ENCODE results near the gene YES1.

Gene YES1

DNA sequence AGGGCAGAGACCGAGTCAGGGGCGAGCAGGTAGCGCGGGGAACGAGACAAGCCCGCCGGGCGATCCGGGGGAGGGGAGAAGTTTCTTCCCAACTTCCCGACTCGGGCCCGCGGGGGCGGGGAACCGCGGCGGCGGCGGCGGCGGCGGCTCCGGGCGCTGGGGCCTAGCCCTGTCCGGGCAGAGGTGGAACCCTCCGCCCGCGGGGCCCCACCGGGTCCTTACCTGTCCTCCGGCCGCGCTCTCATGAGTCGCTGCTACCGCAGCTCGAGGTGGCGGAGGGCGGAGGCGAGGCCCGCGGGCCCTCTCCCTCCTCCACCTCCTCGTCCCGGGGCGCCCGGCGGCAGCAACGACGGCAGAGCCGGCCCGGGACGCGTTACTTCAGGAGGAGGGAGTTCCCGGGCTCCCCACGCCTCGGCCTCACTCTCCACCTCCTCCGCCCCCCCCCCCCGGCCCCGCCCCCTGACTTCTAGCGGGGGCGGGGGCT, at the start of gene YES1:
YES1 (minus strand) TSS at position 351 of the 484 bp plus-strand sequence. CDS start 55,415 bp downstream, outside the sequence.
- peak; percentile 59 for DNase-seq

DNA sequence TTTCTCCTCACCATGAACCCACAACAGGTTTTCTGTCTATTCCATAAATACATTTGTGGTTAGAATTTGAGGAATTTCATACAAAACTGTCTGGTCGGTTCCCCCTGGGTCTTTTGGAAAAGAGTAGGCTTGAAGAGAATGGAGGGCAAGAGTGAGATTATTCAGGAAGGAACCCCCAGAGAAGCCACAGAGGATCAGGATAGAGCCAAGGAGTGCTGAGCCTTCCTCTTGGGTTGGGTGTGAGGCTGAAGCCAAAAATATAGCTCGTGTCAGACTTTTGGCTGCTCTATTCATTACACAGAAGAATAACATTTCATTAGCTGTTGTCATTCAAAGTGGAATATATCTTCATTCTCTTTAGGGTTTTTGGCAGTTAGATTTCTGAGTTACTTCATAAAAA, 45.9 kb upstream of the YES1 start:
- no peak for DNase-seq

DNA sequence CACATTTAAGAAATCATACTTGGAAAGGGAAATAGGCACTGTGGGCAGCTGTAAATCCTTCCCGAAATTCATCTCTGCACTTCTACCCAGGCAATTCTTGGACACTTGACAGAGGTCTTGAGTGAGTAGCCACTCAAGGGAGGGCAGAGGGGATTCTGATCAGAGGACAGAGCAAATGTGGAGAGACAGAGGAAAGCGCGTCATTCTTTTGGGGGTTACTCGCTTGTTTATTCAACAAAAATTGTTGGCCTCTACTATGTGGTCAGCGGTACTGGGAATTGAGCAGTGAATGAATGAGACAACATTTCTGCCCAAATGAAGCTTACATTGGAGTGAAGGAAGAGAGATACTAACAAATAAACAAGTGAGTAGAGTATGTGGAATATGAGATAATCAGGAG, 41.4 kb upstream of the YES1 start:
- no peak for DNase-seq

DNA sequence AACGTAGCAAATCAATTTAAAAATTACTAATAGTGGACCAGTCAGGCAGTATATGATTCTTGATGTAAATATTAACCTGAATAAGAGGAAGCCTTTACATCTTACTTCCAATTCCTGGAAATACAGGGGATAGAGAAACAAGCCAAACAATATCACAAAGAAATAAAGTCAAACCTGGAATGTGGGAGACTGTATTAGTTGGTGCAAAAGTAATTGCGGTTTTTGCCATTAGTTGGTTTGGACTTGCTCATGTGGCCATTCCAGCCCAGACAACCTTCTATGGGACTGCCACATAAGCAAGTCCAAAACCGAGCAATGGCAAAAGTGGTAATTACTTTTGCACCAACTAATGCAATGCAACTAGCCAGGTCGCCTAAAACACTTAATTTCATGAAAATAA, 38.9 kb upstream of the YES1 start:
- DNase-seq, result no peak

GRCh38 chr18:849021-849420, 37.0 kb upstream of the YES1 start:
- no peak for DNase-seq

- no peak for DNase-seq
These were observed 36.2 kb upstream of the YES1 start for GRCh38 chr18:848062-848861.

DNA sequence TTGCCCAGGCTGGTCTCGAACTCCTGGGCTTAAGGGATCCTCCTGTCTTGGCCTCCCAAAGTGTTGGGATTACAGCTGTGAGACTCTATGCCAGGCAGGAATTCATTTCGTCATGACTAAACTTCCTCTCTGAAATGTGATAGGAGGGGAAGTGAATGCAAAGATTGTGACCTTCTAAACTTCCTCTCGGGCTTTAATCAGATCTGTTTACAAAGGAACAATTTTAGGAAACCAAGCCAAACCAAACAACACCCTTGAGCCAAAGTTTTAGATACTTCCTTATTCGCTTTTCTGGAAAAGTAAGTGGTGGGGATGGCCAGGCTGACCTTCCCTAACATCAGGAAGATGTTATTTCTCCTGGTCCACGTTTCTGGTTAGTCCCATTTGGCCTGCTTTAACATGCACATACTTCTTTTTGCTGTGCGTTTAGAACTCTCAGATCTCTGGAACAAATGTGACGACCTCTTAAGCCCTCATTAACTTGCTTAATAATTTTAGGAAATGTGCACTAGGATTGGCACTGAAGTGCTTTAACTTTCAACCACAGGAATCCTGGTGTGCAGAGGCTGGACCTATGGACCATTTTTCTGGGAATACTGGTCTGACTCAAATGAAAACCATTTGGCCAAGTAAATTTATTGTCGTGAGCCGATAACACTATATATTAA, 33.2 kb upstream of the YES1 start:
- no peak for DNase-seq

- DNase-seq, result no peak
These were observed 29.8 kb upstream of the YES1 start for GRCh38 chr18:841647-842370.

DNA sequence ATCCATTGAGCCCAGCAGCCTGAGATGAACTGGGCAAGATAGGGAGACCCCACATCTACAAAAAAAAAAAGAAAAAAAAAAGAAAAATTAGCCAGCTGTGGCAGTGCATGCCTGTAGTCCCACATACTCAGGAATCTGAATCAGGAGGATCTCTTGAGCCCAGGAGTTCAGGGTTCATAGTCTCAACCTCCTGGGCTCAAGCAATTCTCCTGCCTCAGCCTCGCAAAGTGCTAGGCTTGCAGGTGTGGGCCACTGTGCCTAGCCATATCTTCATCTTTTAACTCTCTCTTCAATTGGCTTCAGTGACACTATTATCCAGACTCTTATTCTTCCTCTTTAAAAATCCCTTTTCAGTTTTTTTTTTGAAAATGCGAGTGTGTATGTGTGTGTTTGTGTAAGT, 28.5 kb upstream of the YES1 start:
- DNase-seq, result no peak

- no peak for DNase-seq
These were observed 28.0 kb upstream of the YES1 start for GRCh38 chr18:840023-840408.

GRCh38 chr18:839224-840022, 27.4 kb upstream of the YES1 start:
- peak; percentile 88 for DNase-seq

- no peak for DNase-seq
These were observed 25.9 kb upstream of the YES1 start for GRCh38 chr18:837922-838321.

DNA sequence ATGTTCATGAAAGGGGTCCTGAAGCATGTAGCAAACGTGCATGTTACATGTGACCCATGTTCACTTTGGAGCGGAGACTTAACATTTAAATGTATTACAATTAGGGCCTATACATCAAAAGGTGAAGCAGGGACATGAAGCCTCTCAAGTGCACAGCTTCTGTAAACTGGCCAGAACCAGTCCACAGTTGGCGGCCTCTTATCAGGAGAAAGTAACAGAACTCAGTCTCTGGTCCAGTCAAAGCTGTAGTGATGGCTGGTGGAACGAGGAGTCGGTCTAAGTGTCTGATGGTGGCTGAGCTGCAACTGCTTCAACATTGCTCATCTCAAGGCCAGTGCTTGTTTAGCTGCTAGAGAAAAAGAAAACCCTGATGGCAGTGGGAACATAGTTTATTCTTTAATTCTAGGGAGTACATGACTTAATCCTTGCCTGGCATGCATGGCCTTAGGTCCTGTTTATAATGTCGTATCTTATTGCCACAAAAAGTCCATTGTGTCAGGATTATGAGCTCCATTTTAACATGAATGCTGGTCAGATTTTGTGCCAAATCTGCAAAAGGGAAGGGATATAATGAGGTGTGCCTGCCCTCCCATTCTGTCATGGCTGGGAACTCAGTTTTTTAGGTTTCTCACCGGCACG, 22.2 kb upstream of the YES1 start:
- no peak for DNase-seq

DNA sequence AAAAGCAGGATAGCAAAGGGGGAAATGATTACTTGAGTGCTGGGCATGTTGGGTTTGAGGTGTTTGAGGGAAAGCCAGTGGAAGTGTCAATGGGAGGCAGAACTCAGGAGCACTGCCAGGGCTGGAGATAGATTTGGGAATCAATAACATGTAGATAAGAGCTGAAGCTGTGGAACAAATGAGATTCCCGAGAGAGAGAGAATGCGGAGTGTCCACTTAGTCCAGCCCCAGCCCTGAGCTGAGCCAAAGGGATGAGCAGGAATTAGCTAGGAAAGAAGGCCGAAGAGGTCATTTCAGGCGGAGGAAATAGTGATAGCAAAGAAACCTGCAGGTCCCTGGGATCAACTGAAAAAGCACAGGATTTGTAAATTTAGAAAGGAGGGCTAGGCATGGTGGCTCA, 21.2 kb upstream of the YES1 start:
- no peak for DNase-seq

DNA sequence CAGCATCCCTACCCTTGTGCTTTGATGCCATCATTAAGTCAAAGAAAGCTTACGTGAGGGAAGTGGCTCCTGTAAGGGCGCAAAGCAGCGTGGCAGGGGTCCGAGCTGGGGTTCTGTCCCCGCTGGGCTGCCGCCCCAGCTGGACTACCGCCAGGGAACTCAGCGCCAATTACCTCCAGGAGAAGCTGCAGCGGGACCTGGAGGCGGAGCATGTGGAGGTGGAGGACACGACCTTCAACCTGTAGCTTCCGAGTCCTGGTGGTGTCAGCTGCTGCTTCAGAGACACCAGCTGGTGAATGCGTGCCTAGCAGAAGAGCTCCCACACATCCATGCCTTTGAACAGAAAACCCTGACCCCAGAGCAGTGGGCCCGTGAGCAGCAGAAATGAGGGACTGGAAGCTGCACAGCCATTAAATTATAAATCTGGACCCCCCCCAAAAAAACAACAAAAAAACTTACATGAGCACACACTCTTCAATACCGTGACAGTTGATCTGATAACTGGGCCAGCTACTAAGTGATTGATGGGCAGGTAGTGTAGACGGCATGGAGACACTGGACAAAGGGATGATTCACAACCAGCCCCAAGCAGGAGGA, 20.1 kb upstream of the YES1 start:
- DNase-seq, result peak; percentile 11

GRCh38 chr18:830315-830901, 18.4 kb upstream of the YES1 start:
- peak; percentile 28 for DNase-seq

DNA sequence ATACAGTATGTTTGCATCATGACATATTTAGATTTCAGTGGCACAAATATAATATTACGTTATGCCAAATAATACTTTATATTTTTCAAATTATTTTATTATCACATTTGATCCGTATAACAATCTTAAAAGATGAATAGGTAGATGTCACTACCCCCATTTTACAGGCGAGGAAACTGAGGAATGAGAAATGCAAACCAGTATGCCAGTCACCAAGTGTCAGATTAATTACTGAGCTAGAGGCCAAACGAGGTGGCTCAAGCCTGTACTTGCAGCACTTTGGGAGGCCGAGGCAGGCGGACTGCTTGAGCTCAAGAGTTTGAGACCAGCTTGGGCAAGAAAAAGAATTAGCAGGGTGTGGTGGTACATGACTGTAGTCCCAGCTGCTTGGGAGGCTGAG, 17.4 kb upstream of the YES1 start:
- no peak for DNase-seq

DNA sequence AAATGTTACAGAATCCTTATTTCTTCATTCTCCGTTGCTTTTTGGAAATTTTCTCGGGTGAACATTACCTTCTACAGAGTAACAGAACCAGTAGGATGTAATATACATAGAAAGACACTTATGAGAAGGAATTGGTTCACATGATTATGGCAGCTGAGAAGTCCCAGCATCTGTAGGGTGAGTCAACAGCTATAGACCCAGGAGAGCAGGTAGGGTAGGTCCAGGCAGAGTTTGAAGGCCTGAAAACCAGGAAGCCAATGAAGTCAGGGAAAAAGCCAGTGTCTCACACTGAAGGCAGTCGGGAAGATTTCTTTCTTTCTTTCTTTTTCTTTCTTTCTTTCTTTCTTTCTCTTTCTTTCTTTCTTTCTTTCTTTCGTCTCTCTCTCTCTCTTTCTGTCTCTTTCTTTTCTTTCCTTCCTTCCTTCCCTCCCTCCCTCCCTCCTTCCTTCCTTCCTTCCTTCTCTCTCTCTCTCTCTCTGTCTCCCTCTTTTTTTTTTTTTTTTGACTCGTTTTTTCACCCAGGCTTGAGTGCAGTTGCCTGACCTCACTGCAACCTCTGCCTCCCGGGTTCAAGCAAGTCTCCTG, 15.1 kb upstream of the YES1 start:
- DNase-seq, result no peak

DNA sequence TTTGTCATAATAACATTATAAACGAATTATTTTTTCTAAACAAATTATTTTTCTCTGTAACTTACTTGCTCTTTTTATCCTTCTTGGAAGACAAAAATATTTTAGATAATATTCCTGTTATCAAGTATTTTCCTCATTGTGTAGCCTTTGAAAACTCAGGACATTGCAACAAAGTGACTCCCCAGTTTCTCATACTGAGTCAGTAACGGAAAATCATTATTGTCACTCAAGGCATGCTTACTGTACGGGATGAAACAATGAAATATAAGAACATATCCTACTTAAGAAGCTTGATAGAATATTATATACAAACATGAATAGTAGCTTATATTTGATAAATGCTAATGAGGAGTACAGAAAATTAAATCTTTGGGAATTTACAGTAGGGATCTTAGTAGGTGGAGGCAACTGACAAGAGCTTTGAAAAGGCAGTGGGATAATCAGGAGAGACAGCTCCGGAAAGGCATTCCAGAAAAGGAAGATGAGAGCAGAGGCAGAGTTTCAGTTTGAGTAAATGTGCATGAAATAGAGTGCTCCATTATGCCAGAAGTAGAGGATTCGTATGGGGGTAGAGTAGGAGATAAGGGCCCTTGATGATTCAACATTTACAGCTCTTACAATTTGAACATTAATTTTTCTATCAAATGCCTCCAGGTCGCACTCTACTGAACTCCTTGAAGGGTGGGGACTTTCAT, 14.0 kb upstream of the YES1 start:
- no peak for DNase-seq

- DNase-seq, result no peak
These were observed 12.1 kb upstream of the YES1 start for GRCh38 chr18:824179-824578.
